ENCODE results near the gene B4GALNT4. TPM values are rescaled to one million over a fixed set of nuclear protein-coding genes. Genes with fewer than 3 reads are reported as not detected.
"Not testable (repeated sequence)": the region's sequence is repeated elsewhere in the genome, so short reads cannot be mapped to it uniquely, and the experiment has no call there.

B4GALNT4 gene
- total RNA-seq, 2 experiments from 2014 or later, result 4.2 to 6.0 TPM

GRCh38 chr11:387193-387793, 18.0 kb downstream of the B4GALNT4 start:
- no peak for TF ChIP-seq CTCF (IDR thresholded peaks at IDR 0.05)
- intact Hi-C loops (cut with DNase I, micrococcal nuclease), result no loop called here
- Mint-ChIP-seq H3K27me3 (peaks cover 5% of the 10 kb centered on the region), H3K27ac (no peak overlapping the region), H3K4me3 (no peak overlapping the region), H3K4me1 (ENCODE audit: low read depth) (peaks cover 11% of the 10 kb centered on the region), H3K9me3 (peaks cover 4% of the 10 kb centered on the region), H3K36me3 (ENCODE audit: low read depth) (no peaks in the 10 kb centered on the region)
- H3K4me3 ChIP-seq (ENCODE audit: low read length), result no peak overlapping the region
- no peak overlapping the region for H3K27ac ChIP-seq (ENCODE audit: low read depth in 1 of 2, low read length in 2 of 2)
- peak in 1 of 14 experiments; percentile 33 for DNase-seq
- H3K27me3 ChIP-seq (ENCODE audit: control insufficient read depth in 1 of 2, insufficient read depth in 2 of 2, low read length in 2 of 2), result no peaks in the 10 kb centered on the region
- peaks cover 12 to 17% of the 10 kb centered on the region in 2 experiments for H3K9me3 ChIP-seq (ENCODE audit: control insufficient read depth in 1 of 2, insufficient read depth in 1 of 2, low read length in 2 of 2)
- ChIA-PET CTCF (no interaction called here), POLR2A (no interaction called here)
- H3K4me1 ChIP-seq (ENCODE audit: insufficient read depth, low read length), result peaks cover 13% of the 10 kb centered on the region
- no peaks in the 10 kb centered on the region for H3K36me3 ChIP-seq (ENCODE audit: insufficient read depth, low read length)
- no peak for ATAC-seq (ENCODE audit: poor library complexity)

DNA sequence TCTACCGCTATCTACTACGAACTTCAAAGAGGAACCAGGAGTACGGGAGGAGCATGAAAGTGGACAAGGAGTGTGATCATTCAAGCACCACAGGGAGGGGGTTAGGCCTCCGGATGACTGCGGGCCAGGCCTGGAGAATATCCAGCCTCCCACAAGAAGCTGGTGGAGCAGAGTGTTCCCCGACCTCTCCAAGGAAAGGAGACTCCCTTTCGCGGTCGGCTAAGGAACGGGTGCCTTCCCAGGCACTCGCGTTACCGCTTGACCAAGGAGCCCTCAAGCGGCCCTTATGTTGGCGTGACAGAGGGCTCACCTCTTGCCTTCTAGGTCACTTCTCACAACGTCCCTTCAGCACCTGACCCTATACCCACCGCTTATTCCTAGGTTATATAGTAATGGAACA, 20.1 kb downstream of the B4GALNT4 start:
- H3K36me3 Mint-ChIP-seq (ENCODE audit: low read depth); H3K27ac Mint-ChIP-seq; ATAC-seq (ENCODE audit: poor library complexity); CTCF ChIA-PET; DNase-seq; H3K36me3 ChIP-seq (ENCODE audit: insufficient read depth, low read length); H3K4me3 ChIP-seq (ENCODE audit: low read length); POLR2A ChIA-PET; intact Hi-C loops (cut with DNase I, micrococcal nuclease); H3K9me3 Mint-ChIP-seq; H3K4me3 Mint-ChIP-seq; H3K27ac ChIP-seq (ENCODE audit: low read depth in 1 of 2, low read length in 2 of 2); H3K27me3 ChIP-seq (ENCODE audit: control insufficient read depth in 1 of 2, insufficient read depth in 2 of 2, low read length in 2 of 2); H3K27me3 Mint-ChIP-seq: not testable (repeated sequence)
- H3K4me1 Mint-ChIP-seq (ENCODE audit: low read depth), result peaks cover 10% of the 10 kb centered on the region
- Histone ChIP-seq H3K9me3 (ENCODE audit: control insufficient read depth in 1 of 2, insufficient read depth in 1 of 2, low read length in 2 of 2) (peaks cover 12 to 17% of the 10 kb centered on the region in 2 experiments), H3K4me1 (ENCODE audit: insufficient read depth, low read length) (peaks cover 13% of the 10 kb centered on the region)

DNA sequence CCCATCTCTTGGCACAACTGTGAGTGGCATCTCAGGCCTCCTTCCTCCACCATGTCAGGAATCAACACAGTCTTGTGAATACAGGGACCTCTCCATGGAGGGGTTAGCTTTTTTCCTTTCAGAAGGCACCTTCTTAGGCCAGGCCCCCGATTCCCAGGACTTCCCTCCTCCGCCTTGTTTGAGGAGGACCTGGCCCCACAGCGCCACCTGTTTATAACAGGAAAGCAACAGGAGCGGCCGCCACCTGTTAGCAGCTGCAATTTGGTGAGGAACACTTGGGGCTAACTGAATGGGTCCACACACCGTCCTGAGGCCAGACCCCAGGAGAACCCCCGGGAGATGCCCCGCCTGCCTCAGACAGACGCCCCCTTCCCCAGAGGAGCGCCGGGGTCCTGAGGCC, 20.9 kb downstream of the B4GALNT4 start:
- peaks cover 10% of the 10 kb centered on the region for H3K4me1 Mint-ChIP-seq (ENCODE audit: low read depth)
- no peak for ATAC-seq (ENCODE audit: poor library complexity)
- intact Hi-C loops (cut with DNase I, micrococcal nuclease), result no loop called here
- DNase-seq, result no peak
- H3K27ac ChIP-seq (ENCODE audit: low read depth in 1 of 2, low read length in 2 of 2), result no peak overlapping the region
- ChIA-PET POLR2A (no interaction called here), CTCF (no interaction called here)
- H3K4me3 ChIP-seq (ENCODE audit: low read length), result no peak overlapping the region
- no peaks in the 10 kb centered on the region for H3K27me3 Mint-ChIP-seq
- H3K36me3 ChIP-seq (ENCODE audit: insufficient read depth, low read length), result no peaks in the 10 kb centered on the region
- H3K27me3 ChIP-seq (ENCODE audit: control insufficient read depth in 1 of 2, insufficient read depth in 2 of 2, low read length in 2 of 2), result no peaks in the 10 kb centered on the region
- no peak overlapping the region for H3K4me3 Mint-ChIP-seq
- TF ChIP-seq CTCF (IDR thresholded peaks at IDR 0.05), result no peak
- no peaks in the 10 kb centered on the region for H3K36me3 Mint-ChIP-seq (ENCODE audit: low read depth)
- peaks cover 4% of the 10 kb centered on the region for H3K9me3 Mint-ChIP-seq
- peaks cover 12 to 17% of the 10 kb centered on the region in 2 experiments for H3K9me3 ChIP-seq (ENCODE audit: control insufficient read depth in 1 of 2, insufficient read depth in 1 of 2, low read length in 2 of 2)
- no peak overlapping the region for H3K27ac Mint-ChIP-seq
- peaks cover 13% of the 10 kb centered on the region for H3K4me1 ChIP-seq (ENCODE audit: insufficient read depth, low read length)

All from CD4-positive, alpha-beta T cell (primary cell).